ENCODE measurements around the gene TRMT61A. TPM values are rescaled to one million over a fixed set of nuclear protein-coding genes. Genes with fewer than 3 reads are reported as not detected.

The TRMT61A gene
- total and polyA plus RNA-seq, 2 of the 4 experiments (the other 2 are of a cell fraction) = 5.7 to 16.2 TPM

DNA sequence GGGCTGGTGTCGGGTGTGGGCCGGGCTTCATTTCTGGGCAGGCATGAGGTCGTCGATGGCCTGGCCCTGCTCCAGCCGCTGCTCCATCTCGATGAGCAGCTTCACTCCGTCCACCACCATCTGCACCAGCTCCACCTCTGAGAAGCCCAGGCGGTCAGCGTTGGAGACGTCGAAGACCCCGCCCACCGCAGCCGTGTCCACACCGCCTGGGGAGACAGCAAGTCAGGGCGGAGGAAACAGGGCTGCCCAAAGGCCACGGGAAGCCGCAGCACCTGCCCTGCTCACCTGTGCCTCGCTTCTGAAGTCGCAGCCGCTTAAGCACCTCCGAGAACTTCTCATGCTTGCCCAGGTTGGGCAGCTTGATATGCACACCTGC lies 9.2 kb upstream of the TRMT61A start:
- no peak overlapping the region for H3K9ac ChIP-seq (ENCODE audit: low read depth, low read length)
- H4K8ac ChIP-seq (ENCODE audit: low read depth in 2 of 2, low read length in 2 of 2) = no peak overlapping the region
- H3K4ac ChIP-seq (ENCODE audit: low read depth, low read length) = no peak overlapping the region
- BruUV-seq (replicated peaks) = no TSS peak
- H3K23ac ChIP-seq (ENCODE audit: low read depth, low read length) = no peak overlapping the region
- peaks cover 11% of the 10 kb centered on the region for H4K20me1 ChIP-seq (ENCODE audit: insufficient read depth, low read length)
- no peak overlapping the region for H3K18ac ChIP-seq (ENCODE audit: low read depth, low read length)
- no peak overlapping the region for H2AK9ac ChIP-seq (replicated peaks; ENCODE audit: low read depth, low read length, poor library complexity)
- no peak overlapping the region for H2BK20ac ChIP-seq (ENCODE audit: low read depth, low read length)
- no peak overlapping the region for H4K5ac ChIP-seq (ENCODE audit: low read depth, low read length)
- H3K36me3 ChIP-seq (ENCODE audit: control insufficient read depth, insufficient read depth, low read length) = peaks cover 2% of the 10 kb centered on the region; the same call in 1 of the 2 replicates
- H2BK15ac ChIP-seq (ENCODE audit: low read depth, low read length) = no peak overlapping the region
- no peak overlapping the region for H2AFZ ChIP-seq (replicated peaks; ENCODE audit: low read length, poor library complexity)
- TF ChIP-seq, protein P1, sequence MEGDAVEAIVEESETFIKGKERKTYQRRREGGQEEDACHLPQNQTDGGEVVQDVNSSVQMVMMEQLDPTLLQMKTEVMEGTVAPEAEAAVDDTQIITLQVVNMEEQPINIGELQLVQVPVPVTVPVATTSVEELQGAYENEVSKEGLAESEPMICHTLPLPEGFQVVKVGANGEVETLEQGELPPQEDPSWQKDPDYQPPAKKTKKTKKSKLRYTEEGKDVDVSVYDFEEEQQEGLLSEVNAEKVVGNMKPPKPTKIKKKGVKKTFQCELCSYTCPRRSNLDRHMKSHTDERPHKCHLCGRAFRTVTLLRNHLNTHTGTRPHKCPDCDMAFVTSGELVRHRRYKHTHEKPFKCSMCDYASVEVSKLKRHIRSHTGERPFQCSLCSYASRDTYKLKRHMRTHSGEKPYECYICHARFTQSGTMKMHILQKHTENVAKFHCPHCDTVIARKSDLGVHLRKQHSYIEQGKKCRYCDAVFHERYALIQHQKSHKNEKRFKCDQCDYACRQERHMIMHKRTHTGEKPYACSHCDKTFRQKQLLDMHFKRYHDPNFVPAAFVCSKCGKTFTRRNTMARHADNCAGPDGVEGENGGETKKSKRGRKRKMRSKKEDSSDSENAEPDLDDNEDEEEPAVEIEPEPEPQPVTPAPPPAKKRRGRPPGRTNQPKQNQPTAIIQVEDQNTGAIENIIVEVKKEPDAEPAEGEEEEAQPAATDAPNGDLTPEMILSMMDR (conservative IDR thresholded peaks at IDR 0.05; ENCODE audit: low read depth, low read length) = no peak
- TF ChIP-seq MXI1 (IDR thresholded peaks at IDR 0.05; ENCODE audit: borderline replicate concordance, low read depth, low read length) (no peak), RFX5 (IDR thresholded peaks at IDR 0.05; ENCODE audit: low read depth, low read length) (no peak), BHLHE40 (IDR thresholded peaks at IDR 0.05; ENCODE audit: low read depth, low read length) (no peak), SMC3 (IDR thresholded peaks at IDR 0.05; ENCODE audit: low read depth, low read length) (no peak), USF2 (IDR thresholded peaks at IDR 0.05; ENCODE audit: low read depth, low read length) (no peak), RAD21 (IDR thresholded peaks at IDR 0.05; ENCODE audit: low read length) (no peak), NFE2L2 (IDR thresholded peaks at IDR 0.05; ENCODE audit: low read depth, low read length) (no peak), ELK1 (IDR thresholded peaks at IDR 0.05; ENCODE audit: borderline replicate concordance, low read depth, low read length) (no peak), FOS (IDR thresholded peaks at IDR 0.05; ENCODE audit: low read depth, low read length) (no peak), CEBPB (IDR thresholded peaks at IDR 0.05; ENCODE audit: low read depth, low read length) (no peak)
- peaks cover 15% of the 10 kb centered on the region for H3K27me3 ChIP-seq (ENCODE audit: control insufficient read depth, insufficient read depth, low read length)
- no peak overlapping the region for H2BK5ac ChIP-seq (ENCODE audit: low read depth, low read length, poor library complexity, severe bottlenecking)
- H3K56ac ChIP-seq (ENCODE audit: extremely low read depth, insufficient read depth, low read length) = no peak overlapping the region
- H2BK120ac ChIP-seq (ENCODE audit: low read depth, low read length) = no peak overlapping the region
- WGBS, 2 experiments (ENCODE audit: extremely low coverage in 2 of 2, insufficient read length in 1 of 2) = 56% methylated on average over 5 of the region's 22 CpGs; no CpG with 5 or more reads in 1 of the 2 experiments
- ChIA-PET CTCF (interaction anchor here (0.9 kb wide), 1 partner anchor 28 kb away, joined by 3 read pairs; no protein-coding TSS in a partner anchor), POLR2A (ENCODE audit: unreplicated experiment) (no interaction called here)
- peaks cover 0 to 5% of the 10 kb centered on the region in 2 experiments; a peak in 1 of 4 replicates for H3K79me1 ChIP-seq (ENCODE audit: low read depth in 1 of 2, low read length in 2 of 2)
- no peak overlapping the region for H3K4me3 ChIP-seq (ENCODE audit: insufficient read depth, low read depth, low read length)
- ATAC-seq (ENCODE audit: low read depth) (no peak), DNase-seq (no peak)
- H2AK5ac ChIP-seq (ENCODE audit: low read depth, low read length) = no peak overlapping the region
- in situ Hi-C loops (cut with MboI; ENCODE audit: low sequenced_read_pairs) (no loop called here), dilution Hi-C loops (cut with HindIII; ENCODE audit: low sequenced_read_pairs, unreplicated experiment) (no loop called here), intact Hi-C loops (cut with micrococcal nuclease) (no loop called here)
- H3K9me3 ChIP-seq (ENCODE audit: control insufficient read depth, insufficient read depth, low read length) = no peaks in the 10 kb centered on the region
- no peak overlapping the region for H3K27ac ChIP-seq (ENCODE audit: insufficient read depth, low read length)
- H3K14ac ChIP-seq (replicated peaks; ENCODE audit: low read depth, low read length) = no peak overlapping the region
- no peak overlapping the region for H3K4me2 ChIP-seq (ENCODE audit: low read depth, low read length)
- no peak overlapping the region for H4K91ac ChIP-seq (ENCODE audit: insufficient read depth, low read depth, low read length)
- peaks cover 18% of the 10 kb centered on the region for H3K4me1 ChIP-seq (ENCODE audit: control insufficient read depth, insufficient read depth, low read length)
- no peaks in the 10 kb centered on the region for H3K9me1 ChIP-seq (ENCODE audit: insufficient read depth, low read length)
